ENCODE measurements around the gene ECHS1. TPM values are rescaled to one million over a fixed set of nuclear protein-coding genes. Genes with fewer than 3 reads are reported as not detected.

The ECHS1 gene
- total and polyA plus RNA-seq, 8 donors = 5.3 to 103 (median 69.2) TPM

DNA sequence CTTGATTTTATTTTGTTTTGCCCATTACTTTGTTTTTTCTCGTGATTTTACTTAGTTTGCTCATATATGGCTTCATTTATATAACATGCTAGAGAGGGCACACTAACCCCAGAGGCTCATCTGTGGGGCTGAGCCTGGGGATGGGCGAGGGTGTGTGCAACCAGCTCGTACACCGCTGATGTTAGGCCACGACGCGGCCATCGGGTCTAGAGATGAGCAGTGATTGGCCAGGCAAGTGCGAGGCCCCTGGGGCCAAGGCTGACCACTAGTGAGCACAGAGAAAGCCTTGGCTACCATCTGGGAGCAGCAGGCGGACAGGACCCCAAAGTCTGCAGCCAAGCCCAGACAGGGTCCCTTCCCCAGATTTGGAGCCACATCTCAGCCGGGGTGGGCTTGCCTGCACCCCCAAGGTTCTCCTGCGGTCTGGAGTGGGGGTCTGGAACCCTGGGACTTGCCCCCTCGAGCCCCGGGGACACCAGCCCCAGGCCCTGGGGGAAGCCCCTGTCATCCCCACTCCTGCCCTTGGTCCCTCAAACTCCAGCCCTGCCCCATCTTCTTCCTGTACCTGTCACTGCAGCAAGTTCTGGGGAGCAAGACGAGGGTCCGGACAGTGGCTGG, 19.1 kb downstream of the ECHS1 start:
- DNase-seq = no peak
- H3K27ac ChIP-seq = no peak overlapping the region
- WGBS, 5 donors = 86 to 94% (median 90%) methylated on average over 15 to 16 of the region's 16 CpGs
- peaks cover 11 to 29% (median 21%) of the 10 kb centered on the region in 4 donors for H3K4me1 ChIP-seq
- no peaks in the 10 kb centered on the region for H3K36me3 ChIP-seq
- peaks cover 0 to 55% (median 8%) of the 10 kb centered on the region in 3 donors for H3K27me3 ChIP-seq
- intact Hi-C loops (cut with DNase I; ENCODE audit: low total_unique reads) = no loop called here
- H3K9me3 ChIP-seq = no peaks in the 10 kb centered on the region
- H3K4me3 ChIP-seq = no peak overlapping the region
- no peak for TF ChIP-seq POLR2AphosphoS5 (IDR thresholded peaks at IDR 0.05)
- no peak for TF ChIP-seq EP300 (IDR thresholded peaks at IDR 0.05)
- TF ChIP-seq POLR2A (IDR thresholded peaks at IDR 0.05) = no peak
- TF ChIP-seq, protein P1, sequence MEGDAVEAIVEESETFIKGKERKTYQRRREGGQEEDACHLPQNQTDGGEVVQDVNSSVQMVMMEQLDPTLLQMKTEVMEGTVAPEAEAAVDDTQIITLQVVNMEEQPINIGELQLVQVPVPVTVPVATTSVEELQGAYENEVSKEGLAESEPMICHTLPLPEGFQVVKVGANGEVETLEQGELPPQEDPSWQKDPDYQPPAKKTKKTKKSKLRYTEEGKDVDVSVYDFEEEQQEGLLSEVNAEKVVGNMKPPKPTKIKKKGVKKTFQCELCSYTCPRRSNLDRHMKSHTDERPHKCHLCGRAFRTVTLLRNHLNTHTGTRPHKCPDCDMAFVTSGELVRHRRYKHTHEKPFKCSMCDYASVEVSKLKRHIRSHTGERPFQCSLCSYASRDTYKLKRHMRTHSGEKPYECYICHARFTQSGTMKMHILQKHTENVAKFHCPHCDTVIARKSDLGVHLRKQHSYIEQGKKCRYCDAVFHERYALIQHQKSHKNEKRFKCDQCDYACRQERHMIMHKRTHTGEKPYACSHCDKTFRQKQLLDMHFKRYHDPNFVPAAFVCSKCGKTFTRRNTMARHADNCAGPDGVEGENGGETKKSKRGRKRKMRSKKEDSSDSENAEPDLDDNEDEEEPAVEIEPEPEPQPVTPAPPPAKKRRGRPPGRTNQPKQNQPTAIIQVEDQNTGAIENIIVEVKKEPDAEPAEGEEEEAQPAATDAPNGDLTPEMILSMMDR (IDR thresholded peaks at IDR 0.05) = no peak

DNA sequence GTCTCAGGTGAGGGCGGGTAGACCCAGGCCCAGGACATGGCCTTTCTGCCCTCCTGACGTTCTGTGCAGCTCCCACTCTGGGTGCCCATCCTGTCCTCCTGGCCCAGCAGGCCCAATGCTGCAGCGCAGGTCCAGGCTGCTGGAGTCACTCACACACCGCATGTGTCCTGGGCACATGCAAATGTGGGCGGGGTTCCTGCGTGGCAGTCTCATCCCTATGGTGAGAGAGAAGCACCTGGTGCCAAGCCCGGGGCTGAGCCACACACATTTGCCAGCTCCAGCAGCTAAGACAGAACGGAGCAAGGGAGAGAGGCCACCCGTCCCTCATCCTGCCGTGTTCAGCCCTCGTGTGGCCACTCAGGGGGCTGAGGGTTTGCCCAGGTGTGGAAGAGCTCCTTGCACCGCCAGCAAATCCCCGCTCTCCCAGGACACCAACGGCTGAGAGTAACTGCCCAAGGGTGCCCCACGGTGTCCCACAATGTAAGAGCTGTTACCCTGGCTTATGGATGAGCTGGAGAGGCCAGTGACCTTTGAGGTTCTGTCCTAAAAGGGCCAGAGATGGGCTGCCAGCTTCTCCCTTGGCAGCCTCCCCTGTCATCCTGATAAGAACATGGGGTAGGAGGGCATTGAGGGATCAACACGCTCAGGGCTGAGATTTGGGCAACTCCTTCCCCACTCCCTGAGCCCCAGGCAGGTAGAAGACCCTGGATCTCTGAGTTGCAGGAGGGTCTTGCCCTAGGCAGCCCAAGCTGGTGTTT, 19.8 kb downstream of the ECHS1 start:
- Histone ChIP-seq H3K4me3 (no peak overlapping the region), H3K27ac (no peak overlapping the region), H3K9me3 (no peaks in the 10 kb centered on the region), H3K27me3 (peaks cover 0 to 62% (median 10%) of the 10 kb centered on the region in 3 donors), H3K4me1 (peaks cover 11 to 23% (median 20%) of the 10 kb centered on the region in 4 donors), H3K36me3 (no peaks in the 10 kb centered on the region)
- no peak for TF ChIP-seq POLR2AphosphoS5 (IDR thresholded peaks at IDR 0.05)
- TF ChIP-seq EP300 (IDR thresholded peaks at IDR 0.05) = no peak
- no peak for TF ChIP-seq POLR2A (IDR thresholded peaks at IDR 0.05)
- TF ChIP-seq, protein P1 (IDR thresholded peaks at IDR 0.05) = no peak
- intact Hi-C loops (cut with DNase I; ENCODE audit: low total_unique reads) = no loop called here
- no peak for DNase-seq
- WGBS, 5 donors = 73 to 77% (median 76%) methylated on average over 12 to 16 of the region's 16 CpGs

DNA sequence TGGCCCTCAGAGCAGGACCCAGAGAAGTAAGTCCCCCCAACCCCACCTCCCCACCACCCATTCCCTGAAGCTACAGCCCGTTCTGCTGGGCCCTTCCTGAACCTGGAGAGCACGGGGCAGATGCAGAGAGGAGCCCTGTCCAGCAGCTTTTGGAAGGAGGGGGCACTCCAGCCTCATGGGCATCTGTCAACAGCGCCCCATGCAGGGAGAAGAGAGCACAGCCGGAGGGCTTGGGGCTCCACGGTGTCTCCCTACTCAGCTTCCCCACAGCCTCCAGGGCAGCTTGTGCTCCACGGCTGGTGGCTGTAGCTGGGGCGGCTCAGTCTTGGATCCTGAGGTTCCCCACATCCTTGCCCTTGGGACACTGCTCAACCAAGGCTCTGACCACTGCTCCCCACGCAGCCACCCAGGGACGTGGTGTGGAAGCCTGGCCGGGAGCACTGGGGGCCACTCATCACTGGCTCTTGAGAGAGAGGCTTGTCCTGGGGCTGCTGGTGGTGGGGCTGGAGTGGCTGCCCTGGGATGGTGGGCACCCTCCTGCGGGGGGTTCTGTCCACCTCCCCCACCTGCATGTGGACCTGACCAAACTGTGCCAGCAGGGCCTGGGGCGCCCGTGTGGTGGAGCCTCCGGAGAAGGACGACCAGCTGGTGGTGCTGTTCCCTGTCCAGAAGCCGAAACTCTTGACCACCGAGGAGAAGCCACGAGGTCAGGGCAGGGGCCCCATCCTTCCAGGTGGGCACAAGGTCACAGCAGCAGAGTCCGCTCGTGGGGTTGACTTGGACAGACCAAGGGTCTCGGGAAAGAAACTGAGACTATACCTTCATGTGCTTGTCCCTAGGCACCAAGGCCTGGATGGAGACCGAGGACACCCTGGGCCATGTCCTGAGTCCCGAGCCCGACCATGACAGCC, 21.5 kb downstream of the ECHS1 start:
- H3K4me1 ChIP-seq = peaks cover 3 to 15% (median 12%) of the 10 kb centered on the region in 4 donors
- peaks cover 0 to 72% (median 25%) of the 10 kb centered on the region in 3 donors for H3K27me3 ChIP-seq
- H3K9me3 ChIP-seq = no peaks in the 10 kb centered on the region
- H3K4me3 ChIP-seq = no peak overlapping the region
- TF ChIP-seq, protein P1 (IDR thresholded peaks at IDR 0.05) = no peak
- TF ChIP-seq POLR2A (IDR thresholded peaks at IDR 0.05) = no peak
- no peak for TF ChIP-seq POLR2AphosphoS5 (IDR thresholded peaks at IDR 0.05)
- TF ChIP-seq EP300 (IDR thresholded peaks at IDR 0.05) = no peak
- intact Hi-C loops (cut with DNase I; ENCODE audit: low total_unique reads) = no loop called here
- whole genome bisulfite sequencing, 5 donors = 65 to 69% (median 67%) methylated on average over 9 to 24 of the region's 24 CpGs
- DNase-seq = no peak
- H3K36me3 ChIP-seq = no peaks in the 10 kb centered on the region
- H3K27ac ChIP-seq = no peak overlapping the region

DNA sequence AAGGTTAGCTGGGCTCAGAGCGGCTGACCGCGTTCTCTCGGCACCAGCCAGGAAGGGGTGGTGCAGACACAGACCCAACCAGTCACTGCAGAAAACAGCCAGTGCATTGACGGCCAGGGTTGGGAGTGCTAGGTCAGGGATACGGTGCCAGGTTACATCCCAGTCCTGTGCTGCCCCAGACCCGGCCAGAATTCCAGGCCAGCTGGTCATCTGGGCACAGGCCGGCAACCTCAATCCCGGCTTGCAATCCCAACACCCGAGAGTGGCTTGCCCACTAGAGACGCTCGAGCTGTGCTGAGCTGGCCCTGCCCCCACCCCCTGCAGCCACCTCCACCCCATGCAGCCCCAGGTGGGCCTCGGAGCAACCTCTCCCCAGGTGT, 22.2 kb downstream of the ECHS1 start:
- peaks cover 0 to 72% (median 29%) of the 10 kb centered on the region in 3 donors for H3K27me3 ChIP-seq
- WGBS, 5 donors = 45 to 65% (median 54%) methylated on average over 6 to 13 of the region's 13 CpGs; no CpG with 5 or more reads in 1 of the 5 donors
- DNase-seq = no peak
- no peak for TF ChIP-seq POLR2A (IDR thresholded peaks at IDR 0.05)
- TF ChIP-seq, protein P1 (IDR thresholded peaks at IDR 0.05) = no peak
- TF ChIP-seq EP300 (IDR thresholded peaks at IDR 0.05) = no peak
- TF ChIP-seq POLR2AphosphoS5 (IDR thresholded peaks at IDR 0.05) = no peak
- no peaks in the 10 kb centered on the region for H3K9me3 ChIP-seq
- H3K36me3 ChIP-seq = no peaks in the 10 kb centered on the region
- H3K4me3 ChIP-seq = no peak overlapping the region
- no peak overlapping the region for H3K27ac ChIP-seq
- H3K4me1 ChIP-seq = peaks cover 0 to 9% (median 7%) of the 10 kb centered on the region in 4 donors
- intact Hi-C loops (cut with DNase I; ENCODE audit: low total_unique reads) = no loop called here

Data from stomach (tissue), 9 donors.